Nephron (organoid): ENCODE measurements around the gene GDF2.

Experiments
- H3K27ac Mint-ChIP-seq, 3 experiments: 2 replicates each; pipeline ENCODE4 v1.8.0; 2020; ENCODE audit warnings: mixed read lengths in 3 of 3, mild to moderate bottlenecking in 2 of 3, moderate library complexity in 1 of 3
- H3K27me3 Mint-ChIP-seq: 2 replicates; pipeline ENCODE4 v1.8.0; 2021; ENCODE audit warnings: low read depth, mild to moderate bottlenecking, moderate library complexity, mixed read lengths
- H3K36me3 Mint-ChIP-seq: 2 replicates; pipeline ENCODE4 v1.8.0; 2020; ENCODE audit warnings: low read depth, mixed read lengths
- H3K4me1 Mint-ChIP-seq: 2 replicates; pipeline ENCODE4 v1.8.0; 2020; ENCODE audit warnings: mixed read lengths
- H3K4me3 Mint-ChIP-seq, 3 experiments: 2 replicates each; pipeline ENCODE4 v1.8.0; 2020; ENCODE audit warnings: mild to moderate bottlenecking in 3 of 3, mixed read lengths in 3 of 3, moderate library complexity in 2 of 3
- H3K9me3 Mint-ChIP-seq: 2 replicates; pipeline ENCODE4 v1.8.0; 2020; ENCODE audit warnings: mixed read lengths
- CTCF ChIP-seq, 3 experiments: fragments of 200-600 bp; sonication (generic); IDR thresholded peaks; one replicate each; pipeline ENCODE4 v1.5.0; 2021; ENCODE audit warnings: antibody characterized with exemption in 3 of 3; ENCODE audit not compliant: unreplicated experiment in 3 of 3

Gene GDF2

GRCh38 chr10:47303866-47304265, 18.4 kb upstream of the GDF2 start:
- Mint-ChIP-seq H3K9me3 (no peaks in the 10 kb centered on the region), H3K36me3 (no peaks in the 10 kb centered on the region), H3K27me3 (peaks cover 93% of the 10 kb centered on the region), H3K4me3 (peak overlapping the region in 2 of 3 experiments; percentile 47 to 62), H3K27ac (no peak overlapping the region), H3K4me1 (peaks cover 12% of the 10 kb centered on the region)
- no peak for TF ChIP-seq CTCF (IDR thresholded peaks at IDR 0.05; ENCODE audit: unreplicated experiment in 3 of 3)

GRCh38 chr10:47305566-47305965, 16.7 kb upstream of the GDF2 start:
- Mint-ChIP-seq H3K27ac (no peak overlapping the region), H3K4me1 (peaks cover 13% of the 10 kb centered on the region)

GRCh38 chr10:47306387-47307210, 15.7 kb upstream of the GDF2 start:
- no peak overlapping the region for H3K4me3 Mint-ChIP-seq
- no peak for TF ChIP-seq CTCF (IDR thresholded peaks at IDR 0.05; ENCODE audit: unreplicated experiment in 3 of 3)
- H3K9me3 Mint-ChIP-seq = no peaks in the 10 kb centered on the region
- H3K27me3 Mint-ChIP-seq = peaks cover 83% of the 10 kb centered on the region
- H3K4me1 Mint-ChIP-seq = peaks cover 13% of the 10 kb centered on the region
- H3K27ac Mint-ChIP-seq = no peak overlapping the region
- H3K36me3 Mint-ChIP-seq = no peaks in the 10 kb centered on the region

More at GRCh38 chr10:47305566-47305965, 16.7 kb upstream of the GDF2 start:
- Mint-ChIP-seq H3K4me3 (no peak overlapping the region), H3K27me3 (peaks cover 88% of the 10 kb centered on the region), H3K36me3 (no peaks in the 10 kb centered on the region), H3K9me3 (no peaks in the 10 kb centered on the region)
- no peak for TF ChIP-seq CTCF (IDR thresholded peaks at IDR 0.05; ENCODE audit: unreplicated experiment in 3 of 3)

- Mint-ChIP-seq H3K36me3 (no peaks in the 10 kb centered on the region), H3K4me3 (no peak overlapping the region), H3K27me3 (peaks cover 79% of the 10 kb centered on the region), H3K27ac (no peak overlapping the region), H3K9me3 (no peaks in the 10 kb centered on the region), H3K4me1 (peaks cover 19% of the 10 kb centered on the region)
- no peak for TF ChIP-seq CTCF (IDR thresholded peaks at IDR 0.05; ENCODE audit: unreplicated experiment in 3 of 3)
Observed at GRCh38 chr10:47307381-47307780, 14.9 kb upstream of the GDF2 start.

GRCh38 chr10:47308775-47309174, 13.5 kb upstream of the GDF2 start:
- Mint-ChIP-seq H3K36me3 (no peaks in the 10 kb centered on the region), H3K4me3 (no peak overlapping the region), H3K27me3 (peaks cover 65% of the 10 kb centered on the region), H3K27ac (no peak overlapping the region), H3K9me3 (no peaks in the 10 kb centered on the region), H3K4me1 (peaks cover 19% of the 10 kb centered on the region)
- no peak for TF ChIP-seq CTCF (IDR thresholded peaks at IDR 0.05; ENCODE audit: unreplicated experiment in 3 of 3)
